HEK293 (cell line): Measurements from ENCODE around the gene MUC20.

Experiments used
- CTCF ChIA-PET: fragments of 350-600 bp; formaldehyde crosslinking; extraction: SDS; loops from one replicate; lab custom pipeline; 2021; ENCODE audit warnings: antibody characterized with exemption; lab: Yijun Ruan, JAX
- POLR2A ChIA-PET: fragments of 300-600 bp; formaldehyde crosslinking; extraction: SDS; loops from one replicate; lab custom pipeline; 2020; ENCODE audit warnings: antibody characterized with exemption, inconsistent platforms; lab: Yijun Ruan, JAX
- H3K27ac ChIP-seq: fragments of 200-500 bp; sonication (Bioruptor generic); 2 replicates; pipeline ENCODE4 v1.5.1; 2014; ENCODE audit warnings: low read depth, low read length, control low read depth, inconsistent platforms; ENCODE audit errors: extremely low read depth
- H3K36me3 ChIP-seq, 2 experiments: fragments of 200-500 bp in 1 of 2; sonication (Bioruptor generic) in 1 of 2; 1 replicate in 1 of 2; 2 replicates in 1 of 2; pipeline ENCODE4 v1.5.1; 2014 to 2017; ENCODE audit warnings: inconsistent platforms in 2 of 2, low read length in 2 of 2; ENCODE audit not compliant: control insufficient read depth in 2 of 2, insufficient read depth in 1 of 2
- H3K4me1 ChIP-seq: fragments of 200-500 bp; sonication (Bioruptor generic); 2 replicates; pipeline ENCODE4 v1.5.1; 2014; ENCODE audit warnings: mild to moderate bottlenecking, low read length, inconsistent platforms; ENCODE audit not compliant: control insufficient read depth, insufficient read depth
- H3K4me3 ChIP-seq: 2 replicates; pipeline ENCODE4 v1.5.1; 2011; ENCODE audit warnings: low read depth, mild to moderate bottlenecking, control low read depth, low read length, moderate library complexity
- H3K9me3 ChIP-seq: fragments of 200-500 bp; sonication (Bioruptor generic); 2 replicates; pipeline ENCODE4 v1.5.1; 2014; ENCODE audit warnings: low read depth, low read length, inconsistent platforms; ENCODE audit not compliant: control insufficient read depth, insufficient read depth
- BCL11B ChIP-seq: fragments of 450-650 bp; formaldehyde crosslinking; IDR thresholded peaks from 2 replicates; pipeline ENCODE4 v1.5.1; 2016; ENCODE audit warnings: low read depth, missing biosample characterization, missing genetic modification characterization
- KLF16 ChIP-seq: fragments of 450-650 bp; formaldehyde crosslinking; IDR thresholded peaks from 2 replicates; pipeline ENCODE4 v1.5.1; 2017; ENCODE audit warnings: missing biosample characterization, missing genetic modification characterization
- REPIN1 ChIP-seq: fragments of 450-650 bp; formaldehyde crosslinking; IDR thresholded peaks from 2 replicates; pipeline ENCODE4 v1.5.1; 2017; ENCODE audit warnings: missing biosample characterization, missing genetic modification characterization, low read depth
- SETDB1 ChIP-seq: IDR thresholded peaks from one replicate; pipeline ENCODE4 v1.6.1; 2017; ENCODE audit warnings: mild to moderate bottlenecking, low read length, moderate library complexity, mixed read lengths; ENCODE audit not compliant: insufficient read length
- TCF7L2 ChIP-seq: IDR thresholded peaks from 2 replicates; pipeline ENCODE4 v1.6.1; 2011; ENCODE audit warnings: low read depth, mild to moderate bottlenecking, inconsistent platforms, low read length, moderate library complexity, borderline replicate concordance
- ZBTB1 ChIP-seq: fragments of 450-650 bp; formaldehyde crosslinking; IDR thresholded peaks from 2 replicates; pipeline ENCODE4 v1.5.1; 2016; ENCODE audit warnings: missing biosample characterization, missing genetic modification characterization
- ZBTB11 ChIP-seq: fragments of 450-650 bp; formaldehyde crosslinking; conservative IDR thresholded peaks from 2 replicates; pipeline ENCODE4 v1.5.1; 2016; ENCODE audit warnings: low read depth, missing biosample characterization, missing genetic modification characterization
- ZBTB17 ChIP-seq: fragments of 450-650 bp; formaldehyde crosslinking; IDR thresholded peaks from 2 replicates; pipeline ENCODE4 v1.5.1; 2016; ENCODE audit warnings: missing biosample characterization, missing genetic modification characterization
- ZBTB20 ChIP-seq: fragments of 450-650 bp; formaldehyde crosslinking; IDR thresholded peaks from 2 replicates; pipeline ENCODE4 v1.5.1; 2016; ENCODE audit warnings: missing biosample characterization, missing genetic modification characterization
- ZFP69B ChIP-seq: fragments of 450-650 bp; formaldehyde crosslinking; IDR thresholded peaks from 2 replicates; pipeline ENCODE4 v1.5.1; 2016; ENCODE audit warnings: missing biosample characterization, missing genetic modification characterization
- ZNF26 ChIP-seq: fragments of 450-650 bp; formaldehyde crosslinking; IDR thresholded peaks from 2 replicates; pipeline ENCODE4 v1.5.1; 2016; ENCODE audit warnings: missing biosample characterization, missing genetic modification characterization
- ZNF341 ChIP-seq: fragments of 450-650 bp; formaldehyde crosslinking; IDR thresholded peaks from 2 replicates; pipeline ENCODE4; 2016; ENCODE audit warnings: low read depth, missing biosample characterization, missing genetic modification characterization
- ZNF354C ChIP-seq: fragments of 450-650 bp; formaldehyde crosslinking; IDR thresholded peaks from 2 replicates; pipeline ENCODE4 v1.5.1; 2016; ENCODE audit warnings: missing biosample characterization, missing genetic modification characterization, low read depth, borderline replicate concordance
- ZNF362 ChIP-seq: fragments of 450-650 bp; formaldehyde crosslinking; IDR thresholded peaks from 2 replicates; pipeline ENCODE4 v1.5.1; 2016; ENCODE audit warnings: missing biosample characterization, missing genetic modification characterization
- ZNF37A ChIP-seq: fragments of 450-650 bp; IDR thresholded peaks from 2 replicates; pipeline ENCODE4 v1.5.1; 2018; ENCODE audit warnings: missing biosample characterization, missing genetic modification characterization
- ZNF513 ChIP-seq: fragments of 450-650 bp; IDR thresholded peaks from 2 replicates; pipeline ENCODE4 v1.5.1; 2018; ENCODE audit warnings: missing biosample characterization, missing genetic modification characterization
- ZNF521 ChIP-seq: fragments of 450-650 bp; formaldehyde crosslinking; IDR thresholded peaks from 2 replicates; pipeline ENCODE4 v1.5.1; 2017; ENCODE audit warnings: missing biosample characterization, mild to moderate bottlenecking, missing genetic modification characterization
- ZNF555 ChIP-seq: fragments of 450-650 bp; formaldehyde crosslinking; conservative IDR thresholded peaks from 2 replicates; pipeline ENCODE4 v1.5.1; 2017; ENCODE audit warnings: missing biosample characterization, mild to moderate bottlenecking, missing genetic modification characterization, inconsistent platforms
- ZNF707 ChIP-seq: fragments of 450-650 bp; formaldehyde crosslinking; IDR thresholded peaks from 2 replicates; pipeline ENCODE4 v1.5.1; 2016; ENCODE audit warnings: missing biosample characterization, missing genetic modification characterization
- ZNF777 ChIP-seq: fragments of 450-650 bp; formaldehyde crosslinking; IDR thresholded peaks from 2 replicates; pipeline ENCODE4 v1.5.1; 2017; ENCODE audit warnings: missing biosample characterization, missing genetic modification characterization, borderline replicate concordance
- ZNF830 ChIP-seq: fragments of 450-650 bp; IDR thresholded peaks from 2 replicates; pipeline ENCODE4 v1.5.0; 2018; ENCODE audit warnings: missing biosample characterization, missing genetic modification characterization, low read depth, mild to moderate bottlenecking, moderate library complexity
- ZNF837 ChIP-seq: fragments of 450-650 bp; formaldehyde crosslinking; IDR thresholded peaks from 2 replicates; pipeline ENCODE4 v1.5.1; 2016; ENCODE audit warnings: missing biosample characterization, missing genetic modification characterization
- ZSCAN30 ChIP-seq: fragments of 450-650 bp; IDR thresholded peaks from 2 replicates; pipeline ENCODE4 v1.5.1; 2018; ENCODE audit warnings: missing biosample characterization, mild to moderate bottlenecking, missing genetic modification characterization, moderate library complexity

The MUC20 gene

GRCh38 chr3:195757438-195757770 lies 36.6 kb downstream of the MUC20 start:
- no peaks in the 10 kb centered on the region for H3K9me3 ChIP-seq
- TF ChIP-seq KLF16 (tag by site-specific recombination): no peak
- no peak for TF ChIP-seq ZNF37A (tag by site-specific recombination)
- TF ChIP-seq ZNF521 (tag by site-specific recombination): no peak
- TF ChIP-seq ZBTB11 (tag by site-specific recombination): no peak
- no peak for TF ChIP-seq TCF7L2
- no peak for TF ChIP-seq ZSCAN30
- no peak for TF ChIP-seq SETDB1
- no peak for TF ChIP-seq ZNF362 (tag by site-specific recombination)
- no peak for TF ChIP-seq ZNF707
- no peak for TF ChIP-seq ZFP69B (tag by site-specific recombination)
- no peak for TF ChIP-seq ZNF354C (tag by site-specific recombination)
- TF ChIP-seq ZNF837: no peak
- no peak for TF ChIP-seq ZNF513
- no peak for TF ChIP-seq ZNF26
- no peak for TF ChIP-seq ZNF830 (tag by site-specific recombination)
- no peak for TF ChIP-seq BCL11B (tag by site-specific recombination)
- TF ChIP-seq ZNF555 (tag by site-specific recombination): no peak
- TF ChIP-seq REPIN1 (tag by site-specific recombination): no peak
- TF ChIP-seq ZNF777: no peak
- TF ChIP-seq ZNF341 (tag by site-specific recombination): no peak
- ChIA-PET CTCF (no interaction called here), POLR2A (no interaction called here)
- no peaks in the 10 kb centered on the region for H3K36me3 ChIP-seq
- H3K27ac ChIP-seq: no peak overlapping the region
- H3K4me1 ChIP-seq: no peaks in the 10 kb centered on the region
- H3K4me3 ChIP-seq: no peak overlapping the region

GRCh38 chr3:195757827-195758226 lies 37.0 kb downstream of the MUC20 start:
- CTCF ChIA-PET: no interaction called here
- H3K36me3 ChIP-seq: no peaks in the 10 kb centered on the region
- H3K4me1 ChIP-seq: no peaks in the 10 kb centered on the region
- H3K27ac ChIP-seq: no peak overlapping the region
- no peaks in the 10 kb centered on the region for H3K9me3 ChIP-seq
- TF ChIP-seq ZBTB1 (tag by site-specific recombination): no peak
- no peak for TF ChIP-seq ZBTB20
- no peak for TF ChIP-seq ZBTB17
- no peak for TF ChIP-seq ZNF521 (tag by site-specific recombination)
- H3K4me3 ChIP-seq: no peak overlapping the region
- POLR2A ChIA-PET: no interaction called here
